Activated CD8-positive, alpha-beta memory T cell treated with anti-CD3 and anti-CD28 coated beads, Interleukin-2, amount 50 U/mL, for 4 hours (primary cell): Measurements from ENCODE around the gene CDC42EP3.
A peak's percentile ranks its signal among the peaks of the same experiment; 100 is the strongest.

ENCODE experiments used
- DNase-seq: peaks from one replicate; pipeline ENCODE4 v3.0.0-alpha.2; 2020

Gene CDC42EP3

DNA sequence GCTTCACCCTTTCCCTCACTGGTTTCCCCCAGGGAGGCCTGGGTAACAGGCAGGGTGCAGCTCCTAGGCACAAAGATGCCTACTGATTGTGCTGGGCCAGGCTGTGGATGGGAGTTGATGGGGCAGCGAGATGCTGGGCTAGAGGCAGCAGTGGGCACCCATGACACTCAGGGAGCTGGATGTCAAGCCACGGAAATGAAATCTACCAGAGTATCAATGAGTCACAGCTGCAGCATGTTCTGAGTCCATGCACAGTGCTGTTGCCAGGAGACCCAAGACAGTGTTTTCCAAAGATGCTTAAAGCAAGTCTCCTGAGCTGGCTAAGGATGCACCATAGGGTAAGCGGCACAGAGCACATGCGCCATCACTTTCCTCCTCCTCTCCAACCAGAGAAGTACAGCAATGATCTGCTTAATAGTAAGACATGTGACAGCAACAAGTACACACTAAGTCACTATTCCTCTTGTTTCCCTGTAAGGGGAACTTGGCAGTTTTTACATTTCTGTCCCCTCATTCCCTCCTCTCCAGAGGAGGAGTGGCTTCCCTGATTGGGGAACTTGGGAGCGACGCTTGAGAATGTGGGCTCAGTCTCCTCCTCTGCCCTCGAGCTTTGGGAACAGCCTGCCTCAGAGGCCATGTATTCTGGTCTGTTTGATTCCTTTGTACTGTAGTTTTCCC, 57.2 kb downstream of the CDC42EP3 start:
- no peak for DNase-seq

GRCh38 chr2:37612382-37612781, 59.1 kb downstream of the CDC42EP3 start:
- DNase-seq: no peak

DNA sequence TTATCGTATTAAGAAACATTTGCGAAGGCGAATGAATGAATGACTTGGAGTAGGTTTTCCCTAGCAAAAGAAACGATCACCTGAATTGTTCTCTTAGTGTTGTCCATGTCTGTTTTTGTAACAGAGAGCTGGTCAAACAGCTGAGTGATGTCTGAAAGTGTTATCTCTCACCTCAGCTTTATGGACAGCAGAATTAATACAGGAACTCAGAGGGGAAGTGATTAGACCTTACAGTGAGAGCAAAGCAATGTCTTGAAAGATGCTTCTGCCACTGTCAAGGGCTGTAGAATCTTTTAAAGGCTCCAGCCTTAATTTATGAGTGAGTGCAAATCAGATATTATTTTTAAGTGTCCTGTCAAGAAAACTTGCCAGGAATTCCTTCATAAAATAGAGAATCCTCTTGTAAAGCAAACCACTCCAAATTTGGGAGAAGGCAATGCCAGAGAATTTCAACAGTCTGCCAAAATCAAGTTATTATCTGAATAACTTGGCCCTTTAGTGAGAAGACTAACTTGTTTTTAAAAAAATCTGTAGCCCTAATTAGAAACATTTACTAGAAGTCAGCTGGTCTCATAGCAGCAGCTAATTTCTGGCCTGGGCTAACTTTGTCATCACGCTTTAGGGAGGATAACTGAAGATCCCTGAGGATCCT, 60.7 kb downstream of the CDC42EP3 start:
- DNase-seq: no peak

DNA sequence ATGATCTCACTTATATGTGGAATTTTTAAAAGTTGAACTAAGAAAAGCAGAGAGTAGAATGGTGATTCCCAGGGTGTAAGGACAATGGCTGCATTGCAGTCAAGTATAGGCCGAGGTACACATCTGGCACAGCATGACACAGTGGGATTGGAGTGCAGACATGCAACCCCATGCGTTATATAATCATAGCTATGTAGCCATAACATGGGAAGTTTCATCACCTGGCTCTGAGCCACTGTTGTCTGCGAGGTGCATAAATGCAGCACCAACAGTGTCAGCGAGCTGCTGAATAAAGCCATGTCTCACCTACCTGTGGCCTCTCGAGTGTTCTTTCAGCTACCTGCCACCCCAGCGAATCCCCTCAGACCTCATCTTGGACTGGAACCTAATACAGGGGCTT, 61.7 kb downstream of the CDC42EP3 start:
- DNase-seq: no peak

GRCh38 chr2:37604716-37605115, 66.7 kb downstream of the CDC42EP3 start:
- DNase-seq: no peak

- DNase-seq: no peak
Observed at GRCh38 chr2:37602702-37603101, 68.7 kb downstream of the CDC42EP3 start.

DNA sequence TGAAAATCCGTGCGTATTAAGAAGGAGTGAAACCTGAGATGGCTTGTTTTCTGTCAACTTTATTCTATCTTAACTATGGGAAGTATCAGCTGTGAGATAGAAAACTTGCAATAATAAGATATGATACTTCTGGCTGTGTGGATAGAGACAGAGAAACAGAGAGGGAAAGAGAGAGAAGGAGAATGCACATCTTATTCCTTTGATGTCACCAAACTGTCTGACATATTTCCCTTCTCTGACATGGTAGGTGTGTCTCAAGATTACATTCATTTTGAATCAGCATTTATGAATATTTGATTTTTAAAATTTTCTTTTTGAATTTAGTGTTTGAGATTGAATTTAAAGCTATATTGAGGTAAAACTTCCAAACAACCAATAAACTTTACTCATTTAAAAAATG, 69.4 kb downstream of the CDC42EP3 start:
- no peak for DNase-seq

- no peak for DNase-seq
Observed at GRCh38 chr2:37601569-37601968, 69.9 kb downstream of the CDC42EP3 start.

DNA sequence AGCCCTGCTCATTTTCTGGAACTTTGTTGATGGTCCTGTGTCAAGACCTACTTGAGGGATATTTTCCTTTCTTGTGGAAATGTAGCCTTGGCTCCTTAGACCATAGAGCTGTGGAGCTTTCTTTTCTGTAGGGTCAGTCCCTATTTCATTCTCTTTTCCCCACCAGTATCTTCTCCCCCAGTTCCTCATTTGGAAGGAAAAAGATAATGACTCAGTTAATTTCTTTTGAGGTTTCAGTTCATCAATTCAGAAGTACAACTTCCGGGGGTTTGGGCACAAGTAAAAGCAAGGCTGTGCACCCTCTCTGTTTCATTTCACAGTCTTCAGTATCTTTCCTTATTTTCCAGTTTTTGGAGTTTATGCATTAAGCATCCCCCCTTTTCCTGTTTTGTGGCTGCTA, 70.7 kb downstream of the CDC42EP3 start:
- DNase-seq: no peak

DNA sequence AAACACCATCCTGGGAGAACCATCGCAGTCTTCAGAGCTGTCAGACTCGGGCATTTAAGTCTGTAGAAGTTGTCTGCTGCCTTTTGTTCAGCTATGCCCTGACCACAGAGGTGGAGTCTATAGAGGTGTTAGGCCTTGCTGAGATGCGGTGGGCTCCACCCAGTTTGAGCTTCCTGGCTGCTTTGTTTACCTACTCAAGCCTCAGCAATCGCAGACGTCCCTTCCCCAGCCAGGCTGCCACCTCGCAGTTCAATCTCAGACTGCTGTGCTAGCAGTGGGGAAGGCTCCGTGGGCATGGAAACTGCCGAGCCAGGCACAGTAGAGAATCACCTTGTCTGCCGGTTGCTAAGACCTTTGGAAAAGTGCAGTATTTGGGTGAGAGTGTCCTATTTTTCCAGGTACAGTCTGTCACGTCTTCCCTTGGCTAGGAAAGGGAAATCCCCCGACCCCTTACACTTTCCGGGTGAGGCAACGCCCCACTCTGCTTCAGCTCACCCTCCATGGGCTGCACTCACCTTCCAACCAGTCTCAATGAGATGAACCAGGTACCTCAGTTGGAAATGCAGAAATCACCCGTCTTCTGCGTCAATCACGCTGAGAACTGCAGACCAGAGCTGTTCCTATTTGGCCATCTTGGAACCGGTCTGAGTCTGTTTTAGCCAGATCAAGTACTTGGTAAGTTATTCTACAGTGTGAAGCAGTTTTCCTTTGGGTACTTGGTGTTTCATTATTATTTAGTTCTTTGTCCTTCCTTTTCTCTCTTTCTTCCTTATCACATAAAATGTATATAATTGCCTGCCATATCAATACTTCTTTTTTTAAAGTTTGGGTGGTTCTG, 71.5 kb downstream of the CDC42EP3 start:
- peak; percentile 67 for DNase-seq

DNA sequence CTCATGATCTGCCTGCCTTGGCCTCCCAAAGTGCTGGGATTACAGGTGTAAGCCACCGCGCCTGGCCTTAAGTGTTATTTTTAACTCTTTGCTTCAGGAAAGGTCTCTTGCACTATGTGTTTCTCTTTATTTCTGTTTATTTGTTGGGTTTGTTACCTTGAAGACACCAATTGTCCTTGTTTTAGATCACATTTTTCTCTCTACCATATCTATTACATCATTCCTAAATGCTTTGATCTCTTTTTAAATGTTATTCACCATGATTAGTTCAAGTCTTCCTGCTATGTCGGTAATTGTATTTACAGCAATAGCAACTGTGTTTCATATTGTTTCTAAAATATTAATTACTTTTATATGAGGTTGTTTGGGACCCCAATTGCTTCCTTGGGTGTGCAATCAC, 77.7 kb downstream of the CDC42EP3 start:
- DNase-seq: no peak

GRCh38 chr2:37593024-37593423, 78.4 kb downstream of the CDC42EP3 start:
- DNase-seq: no peak
